Duodenal mucosa (tissue), 2 donors: ENCODE data around the gene L3MBTL2.

Source experiments
- H3K27ac ChIP-seq: one replicate; pipeline ENCODE4 v1.7.0; 2013; ENCODE audit warnings: low read depth, low read length
- H3K27me3 ChIP-seq, 2 donors: one replicate each; pipeline ENCODE4 v1.7.0; 2013; ENCODE audit warnings: low read length in 2 of 2, control low read depth in 1 of 2; ENCODE audit not compliant: insufficient read depth in 2 of 2, control insufficient read depth in 1 of 2
- H3K36me3 ChIP-seq, 2 donors: one replicate each; pipeline ENCODE4 v1.7.0; 2013; ENCODE audit warnings: low read length in 2 of 2, control low read depth in 1 of 2; ENCODE audit not compliant: insufficient read depth in 2 of 2, control insufficient read depth in 1 of 2
- H3K4me1 ChIP-seq, 2 donors: one replicate each; pipeline ENCODE4 v1.7.0; 2013; ENCODE audit warnings: low read length in 2 of 2, control low read depth in 1 of 2; ENCODE audit not compliant: insufficient read depth in 2 of 2, control insufficient read depth in 1 of 2
- H3K4me3 ChIP-seq, 2 donors: one replicate each; pipeline ENCODE4 v1.7.0; 2013; ENCODE audit warnings: low read length in 2 of 2, low read depth in 1 of 2
- H3K9ac ChIP-seq, 2 donors: one replicate each; pipeline ENCODE4 v1.7.0; 2013; ENCODE audit warnings: low read length in 2 of 2, low read depth in 1 of 2
- H3K9me3 ChIP-seq, 2 donors: one replicate each; pipeline ENCODE4 v1.7.0; 2013; ENCODE audit warnings: low read length in 2 of 2, control low read depth in 1 of 2; ENCODE audit not compliant: control insufficient read depth in 1 of 2

L3MBTL2 gene

GRCh38 chr22:41204066-41204465, 1.0 kb upstream of the L3MBTL2 start:
- Histone ChIP-seq H3K4me1 (peaks cover 0 to 20% of the 10 kb centered on the region in 2 donors), H3K9ac (no peak overlapping the region), H3K4me3 (no peak overlapping the region), H3K9me3 (no peaks in the 10 kb centered on the region), H3K27me3 (no peaks in the 10 kb centered on the region), H3K27ac (no peak overlapping the region), H3K36me3 (no peaks in the 10 kb centered on the region)

DNA sequence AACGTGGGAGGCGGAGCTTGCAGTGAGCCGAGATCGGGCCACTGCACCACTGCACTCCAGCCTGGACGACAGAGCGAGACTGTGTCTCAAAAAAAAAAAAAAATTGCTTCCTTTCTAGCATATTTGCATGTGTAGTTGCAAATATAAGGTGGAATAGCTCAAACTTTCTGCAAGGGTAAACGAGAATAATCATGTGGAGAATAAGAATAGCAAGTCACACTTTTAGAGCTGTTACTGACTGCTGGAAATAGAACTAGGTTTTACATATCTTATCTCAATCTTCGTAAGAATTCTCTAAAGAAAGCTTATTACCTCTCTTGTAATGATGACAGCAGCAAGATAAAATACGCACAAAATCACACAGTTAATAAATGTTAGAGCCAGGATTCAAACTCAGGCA, 1.6 kb downstream of the L3MBTL2 start:
- Histone ChIP-seq H3K4me3 (no peak overlapping the region), H3K27me3 (no peaks in the 10 kb centered on the region), H3K9ac (no peak overlapping the region), H3K36me3 (peaks cover 4 to 12% of the 10 kb centered on the region in 2 donors), H3K9me3 (no peaks in the 10 kb centered on the region), H3K27ac (no peak overlapping the region), H3K4me1 (peaks cover 0 to 16% of the 10 kb centered on the region in 2 donors)

DNA sequence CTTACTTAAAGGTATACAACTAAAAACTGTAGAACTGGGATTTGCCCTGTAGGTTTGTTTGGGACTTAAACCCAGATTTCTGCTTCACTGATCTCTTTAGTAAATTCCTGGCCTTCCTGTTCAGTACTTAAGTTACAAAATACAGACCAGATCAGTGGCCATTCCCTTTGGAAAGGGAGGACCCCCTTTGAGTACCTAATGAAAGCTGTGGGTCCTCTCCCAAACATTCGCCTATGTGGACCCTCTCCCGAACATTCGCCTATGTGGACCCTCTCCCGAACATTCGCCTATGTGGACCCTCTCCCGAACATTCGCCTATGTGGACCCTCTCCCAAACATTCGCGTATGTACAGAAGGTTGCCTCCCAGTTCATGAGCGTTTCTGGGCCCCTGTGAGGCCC, 10.3 kb downstream of the L3MBTL2 start:
- no peaks in the 10 kb centered on the region for H3K9me3 ChIP-seq
- peaks cover 4 to 39% of the 10 kb centered on the region in 2 donors for H3K36me3 ChIP-seq

DNA sequence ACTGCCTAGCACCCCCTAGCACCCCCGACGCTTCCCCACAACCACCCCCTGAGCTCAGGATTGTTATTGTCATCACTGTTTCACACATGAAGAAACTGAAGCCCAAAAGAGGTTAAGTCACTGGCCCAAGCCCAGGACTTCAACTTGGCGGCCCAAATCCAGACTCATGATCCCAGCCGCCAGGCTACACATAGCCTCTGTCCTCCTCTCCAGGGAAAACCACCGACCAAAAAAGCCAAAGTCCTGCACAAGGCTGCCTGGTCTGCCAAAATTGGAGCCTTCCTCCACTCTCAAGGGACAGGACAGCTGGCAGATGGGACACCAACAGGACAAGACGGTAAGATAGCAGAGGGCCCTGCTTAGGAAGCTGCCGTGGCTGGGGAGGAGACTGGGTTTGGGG, 10.8 kb downstream of the L3MBTL2 start:
- H3K36me3 ChIP-seq = peaks cover 8 to 40% of the 10 kb centered on the region in 2 donors

More for the DNA sequence above, 10.3 kb downstream of the L3MBTL2 start:
- Histone ChIP-seq H3K4me3 (no peak overlapping the region), H3K9ac (no peak overlapping the region), H3K4me1 (peaks cover 9 to 15% of the 10 kb centered on the region in 2 donors), H3K27ac (no peak overlapping the region), H3K27me3 (no peaks in the 10 kb centered on the region)

DNA sequence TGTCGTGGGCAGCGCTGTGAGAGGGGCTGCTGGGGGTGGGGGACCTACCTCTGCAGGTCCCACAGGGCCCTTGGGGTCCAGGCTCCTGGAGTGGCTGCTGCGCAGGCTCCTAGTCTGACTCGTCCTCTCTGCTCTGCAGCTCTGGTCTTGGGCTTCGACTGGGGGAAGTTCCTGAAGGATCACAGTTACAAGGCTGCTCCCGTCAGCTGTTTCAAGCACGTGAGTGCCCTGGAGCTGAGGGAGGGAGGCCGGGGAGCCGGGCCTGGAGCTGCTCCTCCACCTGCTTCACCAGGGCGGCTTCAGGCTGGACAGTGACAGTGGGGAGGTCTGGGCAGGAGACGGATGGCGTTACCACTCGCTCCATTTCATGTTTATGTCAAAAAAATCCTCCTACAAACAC, 11.9 kb downstream of the L3MBTL2 start:
- peaks cover 9 to 15% of the 10 kb centered on the region in 2 donors for H3K4me1 ChIP-seq
- no peak overlapping the region for H3K4me3 ChIP-seq
- H3K9me3 ChIP-seq = no peaks in the 10 kb centered on the region
- no peaks in the 10 kb centered on the region for H3K27me3 ChIP-seq
- peaks cover 12 to 46% of the 10 kb centered on the region in 2 donors for H3K36me3 ChIP-seq
- H3K9ac ChIP-seq = peak overlapping the region; percentile 3 to 20
- no peak overlapping the region for H3K27ac ChIP-seq

More for the DNA sequence above, 10.8 kb downstream of the L3MBTL2 start:
- Histone ChIP-seq H3K27me3 (no peaks in the 10 kb centered on the region), H3K27ac (no peak overlapping the region), H3K9ac (no peak overlapping the region), H3K4me1 (peaks cover 9 to 15% of the 10 kb centered on the region in 2 donors), H3K4me3 (no peak overlapping the region), H3K9me3 (no peaks in the 10 kb centered on the region)

DNA sequence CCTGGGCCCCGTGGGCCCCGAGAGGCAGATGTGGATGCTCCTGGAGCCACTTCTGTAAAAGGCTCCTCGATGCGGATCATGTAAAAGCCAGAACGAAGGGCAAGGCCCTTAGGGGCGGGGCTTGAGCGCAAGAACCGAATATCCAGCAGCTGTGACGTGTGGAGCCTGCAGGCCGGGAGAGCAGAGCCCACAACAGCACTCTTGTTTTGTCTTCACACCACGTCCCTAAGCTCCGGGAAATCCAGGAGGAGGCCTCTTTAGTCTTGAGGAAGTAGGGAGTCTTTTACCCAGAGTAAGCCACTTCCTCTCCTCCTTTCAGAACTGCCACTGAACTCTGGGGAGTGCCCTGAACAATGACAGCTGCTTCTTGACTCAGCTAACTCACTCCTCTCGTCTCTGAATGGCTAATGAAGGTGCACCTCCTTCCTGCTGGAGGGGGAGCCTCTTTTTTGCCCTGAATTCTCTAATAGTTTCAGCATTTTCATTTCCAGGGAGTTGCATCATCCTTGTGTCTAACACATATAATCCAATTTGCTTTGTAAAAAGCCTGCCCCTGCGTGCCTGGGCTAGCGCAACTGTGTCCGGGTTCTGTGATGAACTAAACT, 12.5 kb downstream of the L3MBTL2 start:
- H3K9me3 ChIP-seq = no peaks in the 10 kb centered on the region
- peaks cover 12 to 52% of the 10 kb centered on the region in 2 donors for H3K36me3 ChIP-seq
- H3K27ac ChIP-seq = peak overlapping the region; percentile 4
- H3K9ac ChIP-seq = peak overlapping the region in 1 of 2 donors; percentile 20
- peaks cover 9 to 15% of the 10 kb centered on the region in 2 donors for H3K4me1 ChIP-seq
- peak overlapping the region in 1 of 2 donors; percentile 13 for H3K4me3 ChIP-seq
- no peaks in the 10 kb centered on the region for H3K27me3 ChIP-seq

DNA sequence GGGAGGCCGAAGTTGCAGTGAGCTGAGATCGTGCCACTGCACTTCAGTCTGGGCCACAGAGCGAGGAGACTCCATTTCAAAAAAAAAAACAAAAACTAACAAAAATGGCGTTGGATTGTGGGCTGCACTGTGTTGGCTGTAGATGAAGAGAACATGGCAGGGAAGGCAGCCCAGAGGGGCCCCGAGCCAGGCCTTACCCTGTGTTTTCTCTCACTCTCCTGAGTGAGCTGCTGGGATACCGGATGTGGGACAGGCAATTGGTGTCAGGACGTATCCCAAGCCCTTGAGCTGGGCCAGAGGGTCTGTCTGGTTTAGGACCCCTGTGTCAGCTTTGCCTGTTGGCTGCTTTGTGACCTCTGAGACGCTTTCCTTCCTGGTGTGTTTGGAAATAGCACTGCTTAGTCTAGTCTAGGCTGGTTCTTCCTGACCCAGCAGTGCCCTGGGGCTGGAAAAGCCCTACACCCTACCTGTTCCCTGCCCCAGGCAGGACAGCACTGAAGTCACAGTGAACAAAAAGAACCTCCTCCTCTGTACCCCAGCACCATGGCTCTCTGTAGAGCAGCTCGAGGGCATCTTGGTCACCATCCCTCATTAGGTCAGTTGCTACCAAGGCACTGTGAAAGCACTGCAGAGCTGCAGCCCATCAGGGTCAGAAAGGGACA, 17.9 kb downstream of the L3MBTL2 start:
- H3K27me3 ChIP-seq = no peaks in the 10 kb centered on the region
- H3K4me1 ChIP-seq = peaks cover 0 to under 1% of the 10 kb centered on the region in 2 donors
- no peak overlapping the region for H3K4me3 ChIP-seq
- H3K27ac ChIP-seq = no peak overlapping the region
- H3K36me3 ChIP-seq = peaks cover 41 to 79% of the 10 kb centered on the region in 2 donors
- H3K9ac ChIP-seq = no peak overlapping the region
- no peaks in the 10 kb centered on the region for H3K9me3 ChIP-seq

GRCh38 chr22:41223535-41223934, 18.4 kb downstream of the L3MBTL2 start:
- Histone ChIP-seq H3K9ac (no peak overlapping the region), H3K36me3 (peaks cover 41 to 85% of the 10 kb centered on the region in 2 donors), H3K4me3 (no peak overlapping the region), H3K27me3 (no peaks in the 10 kb centered on the region), H3K27ac (no peak overlapping the region), H3K9me3 (no peaks in the 10 kb centered on the region), H3K4me1 (no peaks in the 10 kb centered on the region)

DNA sequence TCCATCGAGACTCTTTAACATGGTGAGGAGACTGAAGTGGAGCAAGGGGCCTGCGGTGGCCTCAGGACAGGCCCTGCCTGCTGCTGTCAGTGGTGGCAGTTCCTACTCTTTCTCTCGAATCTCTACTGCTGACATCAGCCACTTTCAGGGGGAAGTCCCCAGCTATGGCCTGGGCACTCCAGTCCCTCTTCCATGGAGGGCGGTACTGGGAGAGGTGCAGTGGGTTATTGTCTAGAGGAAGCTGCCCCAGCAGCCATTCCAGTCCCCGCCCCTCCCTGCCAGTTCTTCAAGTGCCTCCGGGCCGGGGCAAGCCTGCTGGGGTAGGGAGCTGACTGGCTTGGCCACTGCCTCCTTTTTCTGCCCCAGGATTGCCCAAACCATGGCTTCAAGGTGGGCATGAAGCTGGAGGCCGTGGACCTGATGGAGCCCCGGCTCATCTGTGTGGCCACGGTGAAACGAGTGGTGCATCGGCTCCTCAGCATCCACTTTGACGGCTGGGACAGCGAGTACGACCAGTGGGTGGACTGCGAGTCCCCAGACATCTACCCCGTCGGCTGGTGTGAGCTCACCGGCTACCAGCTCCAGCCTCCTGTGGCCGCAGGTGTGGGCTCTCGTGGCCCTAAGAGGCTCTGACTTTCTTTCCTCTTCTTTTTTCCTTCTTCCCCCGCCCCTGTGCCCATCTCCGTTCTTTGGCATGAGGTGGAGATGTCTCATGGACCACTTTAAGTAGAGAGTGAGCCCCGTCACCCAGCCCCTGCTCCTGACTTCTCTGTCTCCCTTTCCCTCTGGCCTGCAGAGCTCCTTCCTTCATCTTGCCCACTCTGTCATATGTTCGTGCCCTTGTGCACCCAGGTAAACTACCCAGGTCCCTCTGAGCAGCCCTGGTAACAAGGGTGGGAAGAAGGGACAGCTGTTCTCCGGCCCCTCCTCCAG, 21.9 kb downstream of the L3MBTL2 start:
- Histone ChIP-seq H3K36me3 (peaks cover 29 to 78% of the 10 kb centered on the region in 2 donors), H3K27me3 (no peaks in the 10 kb centered on the region), H3K4me3 (no peak overlapping the region), H3K9ac (no peak overlapping the region), H3K4me1 (no peaks in the 10 kb centered on the region), H3K9me3 (no peaks in the 10 kb centered on the region), H3K27ac (no peak overlapping the region)

GRCh38 chr22:41229215-41229614, 24.1 kb downstream of the L3MBTL2 start:
- no peak overlapping the region for H3K4me3 ChIP-seq
- H3K36me3 ChIP-seq = peaks cover 23 to 56% of the 10 kb centered on the region in 2 donors
- H3K27me3 ChIP-seq = no peaks in the 10 kb centered on the region
- no peaks in the 10 kb centered on the region for H3K9me3 ChIP-seq
- H3K27ac ChIP-seq = no peak overlapping the region
- H3K9ac ChIP-seq = no peak overlapping the region
- H3K4me1 ChIP-seq = no peaks in the 10 kb centered on the region
